SK-N-SH treated with all-trans-retinoic acid at 6 μM for 48 hours (cell line): Measurements from ENCODE around the gene ARF3.
"Not testable (repeated sequence)": the region's sequence is repeated elsewhere in the genome, so short reads cannot be mapped to it uniquely, and the experiment has no call there.

Experiments
- ATAC-seq: fragments of 200-7000 bp; cut with Tn5 transposase; 3 replicates; pipeline ENCODE4 v1.9.1; 2020; ENCODE audit warnings: mild to moderate bottlenecking, moderate library complexity
- ARNTL ChIP-seq: fragments of 450-650 bp; formaldehyde crosslinking; IDR thresholded peaks from 2 replicates; pipeline ENCODE4 v1.5.0; 2020; ENCODE audit warnings: low read depth, mild to moderate bottlenecking, moderate library complexity, borderline replicate concordance
- CSDC2 ChIP-seq: fragments of 250-450 bp; sonication (Bioruptor Pico); IDR thresholded peaks from 2 replicates; pipeline ENCODE4 v1.5.0; 2020; ENCODE audit warnings: mild to moderate bottlenecking, moderate library complexity
- CSRNP3 ChIP-seq: fragments of 250-450 bp; sonication (Bioruptor Pico); IDR thresholded peaks from 2 replicates; pipeline ENCODE4 v1.5.1; 2021; ENCODE audit warnings: mild to moderate bottlenecking, moderate library complexity
- ESRRG ChIP-seq: fragments of 250-450 bp; sonication (Bioruptor Pico); IDR thresholded peaks from 2 replicates; pipeline ENCODE4 v1.6.1; 2021; ENCODE audit warnings: mild to moderate bottlenecking
- ISL1 ChIP-seq: fragments of 250-450 bp; sonication (Bioruptor Pico); IDR thresholded peaks from 2 replicates; pipeline ENCODE4 v2.1.2; 2022; ENCODE audit warnings: mild to moderate bottlenecking, moderate library complexity
- OSR1 ChIP-seq: fragments of 250-450 bp; sonication (Bioruptor Pico); IDR thresholded peaks from 2 replicates; pipeline ENCODE4 v1.8.0; 2022; ENCODE audit warnings: moderate library complexity, mild to moderate bottlenecking, inconsistent platforms
- POU6F1 ChIP-seq: fragments of 250-450 bp; sonication (Bioruptor Pico); IDR thresholded peaks from 2 replicates; pipeline ENCODE4 v1.8.0; 2021; ENCODE audit warnings: low read depth, mild to moderate bottlenecking, moderate library complexity, borderline replicate concordance
- PPARA ChIP-seq: fragments of 250-450 bp; sonication (Bioruptor Pico); IDR thresholded peaks from 2 replicates; pipeline ENCODE4 v1.5.0; 2020; ENCODE audit warnings: mild to moderate bottlenecking, borderline replicate concordance
- RARB ChIP-seq: fragments of 250-450 bp; sonication (Bioruptor Pico); IDR thresholded peaks from 2 replicates; pipeline ENCODE4 v1.8.0; 2021; ENCODE audit warnings: mild to moderate bottlenecking, moderate library complexity
- SNAI2 ChIP-seq: fragments of 250-450 bp; sonication (Bioruptor Pico); IDR thresholded peaks from 2 replicates; pipeline ENCODE4 v1.5.0; 2020; ENCODE audit warnings: mild to moderate bottlenecking, moderate library complexity
- TCF4 ChIP-seq: fragments of 250-450 bp; sonication (Bioruptor Pico); IDR thresholded peaks from 2 replicates; pipeline ENCODE4 v1.8.0; 2021; ENCODE audit warnings: mild to moderate bottlenecking, moderate library complexity, borderline replicate concordance
- TOX ChIP-seq: fragments of 250-450 bp; sonication (Bioruptor Pico); IDR thresholded peaks from 2 replicates; pipeline ENCODE4 v1.8.0; 2021; ENCODE audit warnings: mild to moderate bottlenecking, moderate library complexity, borderline replicate concordance
- ZC3H10 ChIP-seq: fragments of 250-450 bp; sonication (Bioruptor Pico); IDR thresholded peaks from 2 replicates; pipeline ENCODE4 v1.5.1; 2021; ENCODE audit warnings: mild to moderate bottlenecking, moderate library complexity
- ZFP3 ChIP-seq: fragments of 250-450 bp; sonication (Bioruptor Pico); IDR thresholded peaks from 2 replicates; pipeline ENCODE4 v1.5.0; 2020; ENCODE audit warnings: mild to moderate bottlenecking, moderate library complexity
- ZFP30 ChIP-seq: fragments of 450-650 bp; formaldehyde crosslinking; IDR thresholded peaks from 2 replicates; pipeline ENCODE4 v1.5.0; 2022; ENCODE audit warnings: mild to moderate bottlenecking, moderate library complexity
- ZNF70 ChIP-seq: fragments of 450-650 bp; formaldehyde crosslinking; IDR thresholded peaks from 2 replicates; pipeline ENCODE4 v1.5.0; 2020; ENCODE audit warnings: mild to moderate bottlenecking, moderate library complexity
- ZNF8 ChIP-seq: fragments of 450-650 bp; formaldehyde crosslinking; IDR thresholded peaks from 2 replicates; pipeline ENCODE4 v1.5.0; 2020; ENCODE audit warnings: mild to moderate bottlenecking, moderate library complexity
- TF ChIP-seq, protein P1 (sequence below): fragments of 250-450 bp; sonication (Bioruptor Pico); IDR thresholded peaks from 2 replicates; pipeline ENCODE4 v1.8.0; 2020; ENCODE audit warnings: mild to moderate bottlenecking, moderate library complexity, borderline replicate concordance
- TF ChIP-seq, protein P2 (sequence below): fragments of 250-450 bp; sonication (Bioruptor Pico); IDR thresholded peaks from 2 replicates; pipeline ENCODE4 v1.5.0; 2020; ENCODE audit warnings: mild to moderate bottlenecking, moderate library complexity
- TF ChIP-seq, protein P3 (sequence below): fragments of 250-450 bp; sonication (Bioruptor Pico); IDR thresholded peaks from 2 replicates; pipeline ENCODE4 v1.5.1; 2020; ENCODE audit warnings: low read depth, mild to moderate bottlenecking, moderate library complexity

Gene ARF3

DNA sequence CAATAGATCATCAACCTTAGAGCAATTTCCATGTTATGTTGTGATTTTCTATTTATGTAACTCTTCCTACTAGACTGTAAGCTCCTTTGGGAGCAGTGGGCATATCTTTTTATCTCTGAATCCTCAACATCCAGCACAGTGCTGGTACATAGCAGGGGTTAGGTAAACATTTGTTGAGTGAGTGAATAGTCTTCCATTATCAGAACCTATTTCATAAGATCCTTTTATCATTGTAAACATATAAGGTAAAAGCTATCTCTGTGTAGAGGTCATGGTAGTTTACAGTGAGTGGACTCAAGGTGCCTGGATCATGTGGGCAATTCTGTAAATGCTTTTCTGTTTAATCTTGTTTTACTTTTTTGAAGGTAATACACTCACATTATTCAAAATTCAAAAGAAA, 47.1 kb downstream of the ARF3 start (continued):
- TF ChIP-seq, protein P1, sequence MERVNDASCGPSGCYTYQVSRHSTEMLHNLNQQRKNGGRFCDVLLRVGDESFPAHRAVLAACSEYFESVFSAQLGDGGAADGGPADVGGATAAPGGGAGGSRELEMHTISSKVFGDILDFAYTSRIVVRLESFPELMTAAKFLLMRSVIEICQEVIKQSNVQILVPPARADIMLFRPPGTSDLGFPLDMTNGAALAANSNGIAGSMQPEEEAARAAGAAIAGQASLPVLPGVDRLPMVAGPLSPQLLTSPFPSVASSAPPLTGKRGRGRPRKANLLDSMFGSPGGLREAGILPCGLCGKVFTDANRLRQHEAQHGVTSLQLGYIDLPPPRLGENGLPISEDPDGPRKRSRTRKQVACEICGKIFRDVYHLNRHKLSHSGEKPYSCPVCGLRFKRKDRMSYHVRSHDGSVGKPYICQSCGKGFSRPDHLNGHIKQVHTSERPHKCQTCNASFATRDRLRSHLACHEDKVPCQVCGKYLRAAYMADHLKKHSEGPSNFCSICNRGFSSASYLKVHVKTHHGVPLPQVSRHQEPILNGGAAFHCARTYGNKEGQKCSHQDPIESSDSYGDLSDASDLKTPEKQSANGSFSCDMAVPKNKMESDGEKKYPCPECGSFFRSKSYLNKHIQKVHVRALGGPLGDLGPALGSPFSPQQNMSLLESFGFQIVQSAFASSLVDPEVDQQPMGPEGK, result no peak
- no peak for TF ChIP-seq ZC3H10 (CRISPR knock-in tag)

DNA sequence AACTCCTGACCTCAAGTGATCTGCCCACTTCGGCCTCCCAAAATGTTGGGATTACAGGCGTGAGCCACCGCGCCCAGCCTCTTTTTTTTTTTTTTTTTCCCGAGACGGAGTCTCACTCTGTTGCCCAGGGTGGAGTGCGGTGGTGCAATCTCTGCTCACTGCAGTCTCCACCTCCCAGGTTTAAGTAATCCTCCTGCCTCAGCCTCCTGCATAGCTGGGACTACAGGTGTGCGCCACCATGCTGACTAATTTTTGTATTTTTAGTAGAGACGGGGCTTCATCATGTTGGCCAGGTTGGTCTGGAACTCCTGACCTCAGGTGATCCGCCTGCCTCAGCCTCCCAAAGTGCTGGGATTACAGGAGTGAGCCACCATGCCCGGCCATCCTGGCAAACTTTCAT, 47.6 kb downstream of the ARF3 start:
- ATAC-seq, result not testable (repeated sequence)

DNA sequence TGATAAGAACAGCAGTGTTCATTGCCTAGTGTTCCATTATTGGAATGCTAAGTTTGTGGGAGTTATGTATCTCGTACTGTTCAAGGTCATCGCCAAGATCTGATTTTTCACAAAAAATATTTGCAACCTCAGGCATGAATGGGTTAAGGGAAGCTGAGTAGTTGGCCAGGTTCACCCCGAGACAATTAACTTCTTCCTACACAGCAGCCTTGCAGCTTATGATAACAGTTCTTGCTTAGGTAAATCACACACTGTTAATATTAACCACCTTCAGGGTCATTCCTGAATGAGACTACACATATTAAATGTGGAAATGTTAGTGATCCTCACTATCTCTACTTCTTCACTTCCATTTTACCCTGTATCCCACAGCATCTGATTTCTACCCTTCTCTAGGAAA, 50.0 kb downstream of the ARF3 start:
- no peak for ATAC-seq
- TF ChIP-seq TCF4 (no peak), PPARA (CRISPR knock-in tag) (no peak), ZFP3 (CRISPR knock-in tag) (no peak), ESRRG (CRISPR knock-in tag) (no peak), SNAI2 (CRISPR knock-in tag) (no peak), CSDC2 (no peak), ZNF70 (no peak), RARB (CRISPR knock-in tag) (no peak)
- TF ChIP-seq, protein P2, sequence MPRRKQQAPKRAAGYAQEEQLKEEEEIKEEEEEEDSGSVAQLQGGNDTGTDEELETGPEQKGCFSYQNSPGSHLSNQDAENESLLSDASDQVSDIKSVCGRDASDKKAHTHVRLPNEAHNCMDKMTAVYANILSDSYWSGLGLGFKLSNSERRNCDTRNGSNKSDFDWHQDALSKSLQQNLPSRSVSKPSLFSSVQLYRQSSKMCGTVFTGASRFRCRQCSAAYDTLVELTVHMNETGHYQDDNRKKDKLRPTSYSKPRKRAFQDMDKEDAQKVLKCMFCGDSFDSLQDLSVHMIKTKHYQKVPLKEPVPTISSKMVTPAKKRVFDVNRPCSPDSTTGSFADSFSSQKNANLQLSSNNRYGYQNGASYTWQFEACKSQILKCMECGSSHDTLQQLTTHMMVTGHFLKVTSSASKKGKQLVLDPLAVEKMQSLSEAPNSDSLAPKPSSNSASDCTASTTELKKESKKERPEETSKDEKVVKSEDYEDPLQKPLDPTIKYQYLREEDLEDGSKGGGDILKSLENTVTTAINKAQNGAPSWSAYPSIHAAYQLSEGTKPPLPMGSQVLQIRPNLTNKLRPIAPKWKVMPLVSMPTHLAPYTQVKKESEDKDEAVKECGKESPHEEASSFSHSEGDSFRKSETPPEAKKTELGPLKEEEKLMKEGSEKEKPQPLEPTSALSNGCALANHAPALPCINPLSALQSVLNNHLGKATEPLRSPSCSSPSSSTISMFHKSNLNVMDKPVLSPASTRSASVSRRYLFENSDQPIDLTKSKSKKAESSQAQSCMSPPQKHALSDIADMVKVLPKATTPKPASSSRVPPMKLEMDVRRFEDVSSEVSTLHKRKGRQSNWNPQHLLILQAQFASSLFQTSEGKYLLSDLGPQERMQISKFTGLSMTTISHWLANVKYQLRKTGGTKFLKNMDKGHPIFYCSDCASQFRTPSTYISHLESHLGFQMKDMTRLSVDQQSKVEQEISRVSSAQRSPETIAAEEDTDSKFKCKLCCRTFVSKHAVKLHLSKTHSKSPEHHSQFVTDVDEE (CRISPR knock-in tag), result no peak

- ATAC-seq, result peak; percentile 99
- TF ChIP-seq ZC3H10 (CRISPR knock-in tag), result no peak
- TF ChIP-seq TOX (CRISPR knock-in tag), result no peak
- no peak for TF ChIP-seq POU6F1 (CRISPR knock-in tag)
- no peak for TF ChIP-seq CSDC2
- no peak for TF ChIP-seq PPARA (CRISPR knock-in tag)
- TF ChIP-seq ZFP30 (CRISPR knock-in tag), result no peak
- no peak for TF ChIP-seq RARB (CRISPR knock-in tag)
- TF ChIP-seq, protein P1, result no peak
- TF ChIP-seq, protein P2 (CRISPR knock-in tag), result no peak
These were observed 53.3 kb downstream of the ARF3 start for GRCh38 chr12:48903982-48904411.

- no peak for ATAC-seq
- no peak for TF ChIP-seq ZNF8
- TF ChIP-seq ISL1, result no peak
- TF ChIP-seq ZFP30 (CRISPR knock-in tag), result no peak
- TF ChIP-seq ZC3H10 (CRISPR knock-in tag), result no peak
- no peak for TF ChIP-seq CSRNP3 (CRISPR knock-in tag)
- no peak for TF ChIP-seq SNAI2 (CRISPR knock-in tag)
- TF ChIP-seq PPARA (CRISPR knock-in tag), result no peak
- TF ChIP-seq OSR1 (CRISPR knock-in tag), result no peak
- TF ChIP-seq, protein P3, sequence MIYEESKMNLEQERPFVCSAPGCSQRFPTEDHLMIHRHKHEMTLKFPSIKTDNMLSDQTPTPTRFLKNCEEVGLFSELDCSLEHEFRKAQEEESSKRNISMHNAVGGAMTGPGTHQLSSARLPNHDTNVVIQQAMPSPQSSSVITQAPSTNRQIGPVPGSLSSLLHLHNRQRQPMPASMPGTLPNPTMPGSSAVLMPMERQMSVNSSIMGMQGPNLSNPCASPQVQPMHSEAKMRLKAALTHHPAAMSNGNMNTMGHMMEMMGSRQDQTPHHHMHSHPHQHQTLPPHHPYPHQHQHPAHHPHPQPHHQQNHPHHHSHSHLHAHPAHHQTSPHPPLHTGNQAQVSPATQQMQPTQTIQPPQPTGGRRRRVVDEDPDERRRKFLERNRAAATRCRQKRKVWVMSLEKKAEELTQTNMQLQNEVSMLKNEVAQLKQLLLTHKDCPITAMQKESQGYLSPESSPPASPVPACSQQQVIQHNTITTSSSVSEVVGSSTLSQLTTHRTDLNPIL (CRISPR knock-in tag), result no peak
- TF ChIP-seq ZFP3 (CRISPR knock-in tag), result no peak
- no peak for TF ChIP-seq ARNTL
These were observed 53.8 kb downstream of the ARF3 start for GRCh38 chr12:48903363-48903981.
